Subcutaneous adipose tissue (tissue), 4 donors: Measurements from ENCODE around the gene NDOR1. TPM values are rescaled to one million over a fixed set of nuclear protein-coding genes. Genes with fewer than 3 reads are reported as not detected.

Experiments
- CTCF ChIP-seq: fragments of 450-650 bp; IDR thresholded peaks from one replicate; pipeline ENCODE4 v1.5.1; 2016; ENCODE audit warnings: low read depth, mild to moderate bottlenecking, control low read depth, antibody characterized with exemption, moderate library complexity
- total RNA-seq, 4 donors: library from RNA; depleted of rRNA; stranded (reverse); fragments of >200 nt; gene quantifications; one replicate each; pipeline ENCODE4 v1.1.0, GENCODE V29; 2016

The NDOR1 gene
- total RNA-seq, 4 donors from 2014 or later = 2.6 to 6.2 (median 3.7) TPM

- no peak for TF ChIP-seq CTCF
Measured at GRCh38 chr9:137160716-137161557, 44.6 kb upstream of the NDOR1 start.

GRCh38 chr9:137161558-137162486 lies 43.7 kb upstream of the NDOR1 start:
- no peak for TF ChIP-seq CTCF

GRCh38 chr9:137162505-137163364 lies 42.8 kb upstream of the NDOR1 start:
- no peak for TF ChIP-seq CTCF

GRCh38 chr9:137163365-137163715 lies 42.2 kb upstream of the NDOR1 start:
- TF ChIP-seq CTCF = no peak

GRCh38 chr9:137163805-137164204 lies 41.7 kb upstream of the NDOR1 start:
- no peak for TF ChIP-seq CTCF

GRCh38 chr9:137164370-137165249 lies 40.9 kb upstream of the NDOR1 start:
- TF ChIP-seq CTCF = no peak
